GM18505 (cell line): Measurements from ENCODE around the gene AVL9.
"Not testable (repeated sequence)": the region's sequence is repeated elsewhere in the genome, so short reads cannot be mapped to it uniquely, and the experiment has no call there.

ENCODE experiments used
- ATAC-seq: cut with Tn5 transposase; IDR thresholded peaks from one replicate; pipeline ENCODE4 v1.9.1; 2021; ENCODE audit not compliant: unreplicated experiment
- POLR2A ChIP-seq: IDR thresholded peaks from 4 replicates; pipeline ENCODE4 v1.6.1; 2011; ENCODE audit warnings: borderline replicate concordance; ENCODE audit not compliant: insufficient read depth, insufficient read length; ENCODE audit errors: extremely low read depth

AVL9 gene

DNA sequence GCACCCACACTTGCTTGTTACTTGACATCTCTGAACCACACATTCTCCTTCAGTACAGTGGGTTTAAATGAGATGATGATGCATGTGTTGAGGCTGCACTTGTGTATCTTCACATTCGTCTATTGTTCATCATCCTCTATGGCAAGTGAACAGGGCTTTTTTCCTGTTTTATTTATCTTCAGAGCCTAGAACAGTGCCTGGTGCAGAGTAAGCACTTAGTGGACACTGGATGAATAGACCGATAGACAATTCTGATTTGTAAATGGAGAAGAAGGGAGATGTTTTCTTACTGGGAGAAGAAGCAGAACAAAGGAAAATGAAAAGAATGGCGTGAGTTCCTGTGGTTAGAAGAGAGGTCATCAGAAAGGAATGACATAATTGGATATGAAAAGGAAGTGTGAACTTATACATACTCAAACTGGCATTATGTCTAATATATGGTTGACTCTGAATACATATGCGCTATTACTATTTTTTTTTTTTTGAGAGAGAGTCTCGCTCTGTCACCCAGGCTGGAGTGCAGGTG lies 99.7 kb downstream of the AVL9 start:
- no peak for ATAC-seq
- TF ChIP-seq POLR2A: no peak

- ATAC-seq: not testable (repeated sequence)
Measured at GRCh38 chr7:32601196-32601595, 105.9 kb downstream of the AVL9 start.

DNA sequence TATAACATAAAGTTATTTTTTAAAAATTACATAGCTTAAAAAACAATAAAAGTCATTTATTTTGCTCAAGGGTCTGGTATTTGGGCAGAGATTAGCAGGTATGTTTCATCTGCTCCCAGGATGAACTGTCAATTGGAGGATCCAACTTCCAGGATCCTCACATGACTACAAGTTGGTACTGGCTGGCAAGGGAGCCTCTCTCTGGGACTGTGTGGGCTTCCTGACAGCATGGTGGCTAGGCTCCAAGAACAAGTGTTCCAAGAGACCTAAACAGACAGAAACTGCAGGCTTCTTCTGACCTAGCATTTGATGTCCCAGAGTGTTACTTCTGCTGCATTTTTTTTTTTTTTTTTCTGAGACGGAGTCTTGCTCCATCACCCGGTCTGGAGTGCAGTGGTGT lies 107.2 kb downstream of the AVL9 start:
- ATAC-seq: no peak

DNA sequence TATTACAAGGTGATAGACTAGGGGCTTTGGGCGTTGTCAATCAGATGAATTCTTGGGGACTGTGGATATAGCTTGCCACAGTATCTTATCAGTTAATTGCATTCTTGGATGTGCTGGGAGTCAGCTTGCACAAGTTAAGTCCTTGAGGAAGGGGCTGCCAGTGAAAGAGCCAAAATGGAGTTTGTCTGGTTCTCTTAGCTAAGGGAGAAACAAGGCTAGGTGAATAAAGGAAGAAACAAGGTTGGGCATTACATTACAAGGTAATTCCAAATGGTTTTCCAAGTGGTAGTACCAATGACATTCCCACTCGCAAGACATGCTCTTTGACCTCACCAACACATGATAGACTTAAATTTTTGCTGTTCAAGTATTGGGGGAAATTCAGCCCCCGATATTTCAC lies 108.2 kb downstream of the AVL9 start:
- not testable (repeated sequence) for ATAC-seq

More for the DNA sequence above, 107.2 kb downstream of the AVL9 start:
- no peak for TF ChIP-seq POLR2A

- not testable (repeated sequence) for ATAC-seq
Measured at GRCh38 chr7:32604047-32604446, 108.8 kb downstream of the AVL9 start.

- ATAC-seq: no peak
Measured at GRCh38 chr7:32605032-32605431, 109.7 kb downstream of the AVL9 start.

GRCh38 chr7:32609463-32609862 lies 114.2 kb downstream of the AVL9 start:
- no peak for ATAC-seq
- no peak for TF ChIP-seq POLR2A

More at GRCh38 chr7:32605032-32605431, 109.7 kb downstream of the AVL9 start:
- no peak for TF ChIP-seq POLR2A

- TF ChIP-seq POLR2A: no peak
- no peak for ATAC-seq
Measured at GRCh38 chr7:32611201-32612099, 116.2 kb downstream of the AVL9 start.

GRCh38 chr7:32616625-32617024 lies 121.3 kb downstream of the AVL9 start:
- no peak for TF ChIP-seq POLR2A
- ATAC-seq: no peak

GRCh38 chr7:32618470-32618869 lies 123.2 kb downstream of the AVL9 start:
- no peak for ATAC-seq

DNA sequence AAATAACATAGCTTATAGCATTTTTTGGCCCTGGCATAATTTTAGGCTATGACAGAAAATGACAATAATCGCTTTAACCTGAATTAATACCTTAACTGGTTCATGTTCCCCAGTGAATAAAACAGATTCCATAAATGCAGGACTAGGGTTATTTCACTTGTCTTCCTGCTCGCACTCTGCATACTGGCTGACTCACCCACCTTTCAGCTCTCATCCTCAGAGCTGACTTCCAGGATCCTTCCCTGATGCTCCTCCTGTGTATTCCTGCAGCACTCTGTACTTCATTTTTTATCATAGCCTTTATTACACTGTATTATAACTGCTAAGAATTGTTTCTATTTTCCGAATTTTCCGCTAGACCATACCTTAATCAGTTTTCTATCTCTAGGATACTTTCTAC lies 123.7 kb downstream of the AVL9 start:
- TF ChIP-seq POLR2A: no peak
- ATAC-seq: no peak

More at GRCh38 chr7:32618470-32618869, 123.2 kb downstream of the AVL9 start:
- no peak for TF ChIP-seq POLR2A

GRCh38 chr7:32619416-32619815 lies 124.1 kb downstream of the AVL9 start:
- ATAC-seq: not testable (repeated sequence)

DNA sequence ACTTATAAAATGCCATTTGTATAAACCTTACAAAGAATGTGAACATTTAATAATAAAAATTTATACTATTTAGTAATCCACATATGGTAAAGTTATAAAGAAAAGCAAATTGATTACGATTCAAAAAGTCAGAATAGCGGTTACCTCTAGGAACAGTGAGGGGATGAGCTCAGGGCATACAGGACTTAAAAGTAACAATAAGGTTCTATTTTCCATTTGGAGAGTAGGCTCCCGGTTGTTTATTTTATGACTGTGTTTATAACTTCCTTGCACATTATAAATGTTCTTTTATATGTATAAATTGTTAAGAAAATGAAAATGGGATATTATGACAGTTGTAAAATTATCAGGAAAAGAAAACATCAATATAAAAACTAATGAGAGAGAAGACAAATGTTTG lies 135.7 kb downstream of the AVL9 start:
- TF ChIP-seq POLR2A: no peak
- ATAC-seq: no peak

- ATAC-seq: not testable (repeated sequence)
Measured at GRCh38 chr7:32631590-32632497, 136.6 kb downstream of the AVL9 start.

DNA sequence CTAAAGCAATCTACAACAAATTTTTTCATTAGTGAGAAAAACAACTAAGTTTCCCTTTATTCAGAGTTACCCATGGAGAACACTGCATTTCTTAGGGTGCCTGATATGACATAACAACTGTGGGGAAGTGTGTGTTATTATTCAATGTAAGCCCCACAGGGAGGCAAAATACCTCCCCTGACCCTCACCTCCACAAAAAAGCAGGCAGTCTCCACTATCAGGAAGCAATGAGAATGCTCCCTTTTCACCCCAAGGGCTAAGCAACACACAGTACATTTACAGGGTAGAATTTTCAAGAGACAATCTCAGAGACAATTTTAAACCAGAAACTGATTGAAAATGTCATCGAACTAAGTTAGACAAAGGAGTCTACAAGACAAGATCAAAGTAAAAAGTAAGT lies 138.2 kb downstream of the AVL9 start:
- ATAC-seq: not testable (repeated sequence)

- not testable (repeated sequence) for ATAC-seq
Measured at GRCh38 chr7:32634798-32635393, 139.6 kb downstream of the AVL9 start.

DNA sequence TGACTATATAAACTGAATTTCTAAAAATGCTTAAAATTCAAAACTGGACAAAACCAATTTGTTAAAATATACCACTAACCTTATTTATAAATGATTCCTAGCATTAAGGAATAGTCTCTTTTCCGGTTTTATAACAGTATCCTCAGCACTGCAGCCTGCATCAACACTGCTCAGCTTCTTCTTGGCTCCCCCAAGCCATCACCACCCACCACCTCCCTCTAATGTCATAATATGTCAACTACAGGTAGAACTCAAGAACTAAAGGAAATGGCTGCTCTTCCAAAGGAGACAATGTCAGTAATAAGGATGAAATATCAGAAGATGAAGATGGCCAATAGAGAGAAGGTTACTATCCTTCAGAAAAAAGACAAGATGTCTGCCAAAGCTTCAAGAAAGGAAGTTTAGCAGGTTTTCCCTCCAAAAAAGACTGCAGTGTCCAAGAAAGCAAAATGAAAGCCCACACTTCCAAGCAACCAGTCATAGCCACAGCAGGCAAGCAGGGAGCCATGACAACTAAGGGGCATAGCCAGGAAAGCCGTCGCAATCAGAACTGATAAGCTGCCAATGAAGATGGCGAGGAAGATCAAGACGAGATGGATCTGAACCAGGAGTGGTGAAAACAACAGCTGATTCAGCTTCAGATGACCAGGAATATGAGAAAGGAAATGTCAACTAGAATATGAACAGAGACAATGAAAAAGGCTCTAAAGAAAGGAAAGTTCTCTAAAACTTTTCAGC lies 141.6 kb downstream of the AVL9 start:
- ATAC-seq: not testable (repeated sequence)

- not testable (repeated sequence) for ATAC-seq
Measured at GRCh38 chr7:32637611-32638010, 142.3 kb downstream of the AVL9 start.
